Heart right ventricle (tissue), 16 donors: ENCODE results near the gene TMEM198. TPM values are rescaled to one million over a fixed set of nuclear protein-coding genes. Genes with fewer than 3 reads are reported as not detected.

Experiments used
- ATAC-seq, 8 donors: fragments of 200-7000 bp; cut with Tn5 transposase; one replicate each; pipeline ENCODE4 v1.9.1; 2020; ENCODE audit warnings: mild to moderate bottlenecking in 8 of 8, moderate library complexity in 8 of 8, moderate number of reproducible peaks in 1 of 8
- DNase-seq, 2 donors: peaks; one replicate each; pipeline ENCODE4 v3.0.0-alpha.2; 2020
- H3K27ac ChIP-seq, 10 donors: fragments of 200-600 bp; sonication (generic) in 2 of 10; one replicate each; pipeline versions ENCODE4 v1.5.0 to v1.8.0; 2020 to 2022; ENCODE audit warnings: mild to moderate bottlenecking in 3 of 10
- H3K27me3 ChIP-seq, 7 donors: fragments of 200-600 bp; one replicate each; pipeline ENCODE4 v1.8.0; 2021 to 2022; ENCODE audit warnings: mild to moderate bottlenecking in 2 of 7
- H3K36me3 ChIP-seq, 9 donors: fragments of 200-600 bp; sonication (generic) in 1 of 9; one replicate each; pipeline versions ENCODE4 v1.5.0 to v1.8.0; 2020 to 2022; ENCODE audit warnings: mild to moderate bottlenecking in 2 of 9
- H3K4me1 ChIP-seq, 9 donors: fragments of 200-600 bp; sonication (generic) in 1 of 9; one replicate each; pipeline versions ENCODE4 v1.5.0 to v1.8.0; 2020 to 2022; ENCODE audit warnings: mild to moderate bottlenecking in 4 of 9
- H3K4me3 ChIP-seq, 10 donors: fragments of 200-600 bp; sonication (generic) in 2 of 10; one replicate each; pipeline versions ENCODE4 v1.5.0 to v1.8.0; 2020 to 2022; ENCODE audit warnings: mild to moderate bottlenecking in 7 of 10, moderate library complexity in 2 of 10
- H3K9me3 ChIP-seq, 11 donors: fragments of 200-600 bp in 10 of 11; sonication (generic) in 2 of 11; one replicate each; pipeline versions ENCODE4 v1.5.0 to v1.8.0; 2013 to 2022; ENCODE audit warnings: mild to moderate bottlenecking in 2 of 11, control low read depth in 1 of 11, moderate library complexity in 1 of 11
- CTCF ChIP-seq, 9 donors: fragments of 200-600 bp; sonication (generic) in 2 of 9; IDR thresholded peaks; one replicate each; pipeline versions ENCODE4 v1.5.0 to v1.8.0; 2021 to 2022; ENCODE audit warnings: antibody characterized with exemption in 9 of 9, mild to moderate bottlenecking in 5 of 9, moderate library complexity in 1 of 9
- WGBS, 2 donors: extraction: QIAGEN DNeasy Blood & Tissue Kit; methylation state at CpG; one replicate each; pipeline ENCODE4 v1.1.7; 2013; ENCODE audit warnings: inconsistent platforms in 1 of 2; 5-methylcytosine and 5-hydroxymethylcytosine counted together
- intact Hi-C, 10 donors: fragments of 100-400 bp; cut with DNase I; formaldehyde crosslinking; loops; one replicate each; pipeline versions ENCODE4 v1.11.1 to v1.14.2; 2022
- polyA plus RNA-seq, 2 donors: library from polyadenylated mRNA; stranded (reverse); fragments of 200-250 nt; gene quantifications; one replicate each; pipeline ENCODE4 v1.2.3, GENCODE V29; 2013
- total RNA-seq, 10 donors: library from RNA; stranded (reverse); fragmentation: NEBNext Ultra II Directional in 3 of 10; extraction: Animal tissue kit (Norgen Biotek cat#: 25700) in 3 of 10; gene quantifications; one replicate each; pipeline versions ENCODE4 v1.2.1 to v1.2.4, GENCODE V29; 2021 to 2023
- donor health status: Arrhythmogenic right ventricular cardiomyopathy.
- donor health status: ischemic (EF 13 %, LVEDD 7.1; RV severe dilation, severe dysfunction).
- donor health status: healthy with polysubstance abuse.
- donor health status: DM: no; HTN: yes; CAD: no.
- donor health status: DM: no; HTN: no; CAD: no.
- donor health status: ischemic (EF 25% LVEDD 6.9; RV normal size, moderate dysfunction).
- donor health status: ischemic (EF 25% LVEDD 5.7; RV mildly dilated, moderate dysfunction).
- donor health status: healthy.
- donor health status: DM: yes; HTN: yes; CAD: no.
- donor health status: Ischemic cardiomyopathy.
- donor health status: ischemic (EF 35%, LVEDD 5.7; RV mildly dilated, moderate dysfunction).
- donor health status: nonischemic (EF 11% LVEDD 7.7; RV severe dilation, severe dysfunction).
- donor health status: DM: yes; HTN: yes; CAD: no.
- donor health status: PGD.
- donor health status: ischemic (EF 29% LVEDD 5.4; RV normal size, mild dysfunction).
- donor health status: nonischemic (EF 23%, LVEDD 6.1; RV moderate dilation, normal function).

TMEM198 gene
- total and polyA plus RNA-seq, 12 donors = 0.59 to 10.7 (median 1.9) TPM

GRCh38 chr2:219512524-219513216 lies 31.2 kb upstream of the TMEM198 start:
- H3K9me3 ChIP-seq = no peaks in the 10 kb centered on the region
- 36 to 50% methylated on average over 16 of the region's 16 CpGs for WGBS, 2 donors
- intact Hi-C loops = no loop called here
- H3K27me3 ChIP-seq = peaks cover 0 to 88% (median 60%) of the 10 kb centered on the region in 7 donors
- H3K27ac ChIP-seq = no peak overlapping the region
- H3K4me1 ChIP-seq = peaks cover 5 to 50% (median 30%) of the 10 kb centered on the region in 9 donors
- H3K4me3 ChIP-seq = no peak overlapping the region
- ATAC-seq (no peak), DNase-seq (no peak)
- TF ChIP-seq CTCF (IDR thresholded peaks at IDR 0.05) = no peak
- no peaks in the 10 kb centered on the region for H3K36me3 ChIP-seq

- no peak for TF ChIP-seq CTCF (IDR thresholded peaks at IDR 0.05)
- no peaks in the 10 kb centered on the region for H3K36me3 ChIP-seq
- peaks cover 5 to 39% (median 25%) of the 10 kb centered on the region in 9 donors for H3K4me1 ChIP-seq
- H3K9me3 ChIP-seq = no peaks in the 10 kb centered on the region
- DNase-seq = no peak
- ATAC-seq = no peak
- H3K4me3 ChIP-seq = peak overlapping the region in 1 of 10 donors; percentile 24
- peaks cover 0 to 94% (median 60%) of the 10 kb centered on the region in 7 donors for H3K27me3 ChIP-seq
- intact Hi-C loops = no loop called here
- 10 to 29% methylated on average over 4 of the region's 4 CpGs for WGBS, 2 donors
- H3K27ac ChIP-seq = no peak overlapping the region
Measured at GRCh38 chr2:219513787-219514186, 30.0 kb upstream of the TMEM198 start.

- no peak for TF ChIP-seq CTCF (IDR thresholded peaks at IDR 0.05)
- DNase-seq = peak in 1 of 2 donors; percentile 23
- intact Hi-C loops = no loop called here
- peaks cover 5 to 35% (median 20%) of the 10 kb centered on the region in 9 donors for H3K4me1 ChIP-seq
- no peaks in the 10 kb centered on the region for H3K36me3 ChIP-seq
- peak within 1 kb of the TSS in 3 of 10 donors; percentile 9 to 24 (median 19) for H3K4me3 ChIP-seq
- no peaks in the 10 kb centered on the region for H3K9me3 ChIP-seq
- H3K27me3 ChIP-seq = peaks cover 0 to 94% (median 60%) of the 10 kb centered on the region in 7 donors
- ATAC-seq = peak in 6 of 8 donors; percentile 3 to 34 (median 20)
- WGBS, 2 donors = 5% methylated on average over 31 of the region's 31 CpGs
- H3K27ac ChIP-seq = no peak within 1 kb of the TSS
Measured at GRCh38 chr2:219514196-219514761, 29.5 kb upstream of the TMEM198 start, which contains the start of gene ASIC4. Gene ASIC4 (plus strand): TSS chr2:219514482. CDS start chr2:219514725, 243 bp downstream.

- 77 to 78% methylated on average over 21 of the region's 21 CpGs for WGBS, 2 donors
- no peaks in the 10 kb centered on the region for H3K9me3 ChIP-seq
- no peak overlapping the region for H3K27ac ChIP-seq
- no peaks in the 10 kb centered on the region for H3K36me3 ChIP-seq
- peaks cover 0 to 93% (median 60%) of the 10 kb centered on the region in 7 donors for H3K27me3 ChIP-seq
- DNase-seq = no peak
- H3K4me3 ChIP-seq = peak overlapping the region in 2 of 10 donors; percentile 9 to 24
- no peak for TF ChIP-seq CTCF (IDR thresholded peaks at IDR 0.05)
- intact Hi-C loops = no loop called here
- peaks cover 5 to 35% (median 15%) of the 10 kb centered on the region in 9 donors for H3K4me1 ChIP-seq
- no peak for ATAC-seq
Measured at GRCh38 chr2:219514836-219515235, 29.0 kb upstream of the TMEM198 start.
